Transverse colon (tissue), 4 donors: ENCODE data around the gene CCDC70. TPM values are rescaled to one million over a fixed set of nuclear protein-coding genes. Genes with fewer than 3 reads are reported as not detected.

ENCODE experiments used
- DNase-seq: peaks from one replicate; pipeline ENCODE4 v3.0.0-alpha.2; 2019
- H3K27ac ChIP-seq, 4 donors: fragments of 200-600 bp; sonication (generic); 2 replicates each; pipeline ENCODE4 v1.5.1; 2016 to 2018; ENCODE audit warnings: inconsistent platforms in 4 of 4
- H3K27me3 ChIP-seq: fragments of 200-600 bp; sonication (generic); 2 replicates; pipeline ENCODE4 v1.5.1; 2017; ENCODE audit warnings: inconsistent platforms
- H3K36me3 ChIP-seq, 4 donors: fragments of 200-600 bp; sonication (generic); 2 replicates each; pipeline ENCODE4 v1.5.1; 2017 to 2019; ENCODE audit warnings: inconsistent platforms in 4 of 4
- H3K4me1 ChIP-seq, 4 donors: fragments of 200-600 bp; sonication (generic); 2 replicates each; pipeline ENCODE4 v1.5.1; 2017 to 2020; ENCODE audit warnings: inconsistent platforms in 4 of 4
- H3K4me3 ChIP-seq, 4 donors: fragments of 200-600 bp; sonication (generic); 1 replicate in 1 of 4; 2 replicates in 3 of 4; pipeline versions ENCODE4 v1.5.1 to v1.6.1; 2017 to 2019; ENCODE audit warnings: inconsistent platforms in 4 of 4
- H3K9me3 ChIP-seq, 2 donors: fragments of 200-600 bp; sonication (generic); 2 replicates each; pipeline ENCODE4 v1.5.1; 2017 to 2019; ENCODE audit warnings: inconsistent platforms in 2 of 2
- EP300 ChIP-seq: sonication (generic); formaldehyde crosslinking; IDR thresholded peaks from one replicate; pipeline ENCODE4 v1.6.1; 2017; ENCODE audit warnings: antibody characterized with exemption, low read depth
- POLR2A ChIP-seq: fragments of 450-650 bp; IDR thresholded peaks from one replicate; pipeline ENCODE4 v1.6.1; 2016; ENCODE audit warnings: antibody characterized with exemption, mild to moderate bottlenecking, moderate library complexity
- POLR2AphosphoS5 ChIP-seq, 3 donors: sonication (generic); formaldehyde crosslinking; IDR thresholded peaks; one replicate each; pipeline ENCODE4 v1.6.1; 2016; ENCODE audit warnings: antibody characterized with exemption in 3 of 3
- WGBS, 2 donors: methylation state at CpG; one replicate each; pipeline ENCODE4 v1.1.5; 2018; ENCODE audit warnings: low coverage in 1 of 2; 5-methylcytosine and 5-hydroxymethylcytosine counted together
- in situ Hi-C, 4 donors: fragments of 200-750 bp; cut with MboI; loops; one replicate each; pipeline versions ENCODE4 v1.15.0 to v1.15.1; 2017; ENCODE audit warnings: low sequenced_read_pairs in 3 of 4, low pct_ligation_motif_present in 1 of 4, low pct_unique_long_range_greater_than_20kb in 1 of 4
- intact Hi-C: fragments of 100-400 bp; cut with DNase I; formaldehyde crosslinking; loops from one replicate; pipeline ENCODE4 v1.15.1; 2023; ENCODE audit warnings: low total_unique reads
- total RNA-seq, 4 donors: library from RNA; depleted of rRNA; stranded (reverse); fragments of >200 nt; gene quantifications; one replicate each; pipeline ENCODE4 v1.1.0, GENCODE V29; 2016
- TF ChIP-seq, protein P1 (sequence below), 5 experiments: fragments of 200-600 bp in 3 of 5; fragments of 450-650 bp in 2 of 5; sonication (generic) in 3 of 5; IDR thresholded peaks; 1 replicate in 2 of 5; 2 replicates in 3 of 5; pipeline ENCODE4 v1.5.1; 2016 to 2017; ENCODE audit warnings: antibody characterized with exemption in 5 of 5, inconsistent platforms in 3 of 5, mild to moderate bottlenecking in 2 of 5, moderate library complexity in 1 of 5

Gene CCDC70
- total RNA-seq, 4 donors from 2014 or later, result not detected

DNA sequence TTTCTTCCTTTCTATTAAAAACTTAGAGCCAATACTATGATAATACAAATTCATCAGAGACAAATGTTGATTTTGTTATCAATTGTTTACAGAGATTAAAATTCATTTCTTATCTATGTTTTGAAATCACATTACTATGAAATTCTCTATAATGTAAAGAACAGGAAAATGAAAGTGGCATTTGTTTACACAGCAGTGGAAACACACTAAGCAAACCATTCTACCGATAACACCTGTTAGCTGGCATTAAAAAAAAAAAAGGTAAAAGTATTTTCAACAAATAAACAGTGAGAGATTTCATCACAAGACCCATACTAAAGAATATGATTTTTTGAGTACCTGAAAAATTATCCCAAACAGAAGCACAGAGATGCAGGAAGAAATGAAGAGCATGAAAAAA is 4.8 kb upstream of the CCDC70 start:
- Histone ChIP-seq H3K9me3 (no peaks in the 10 kb centered on the region), H3K36me3 (no peaks in the 10 kb centered on the region), H3K4me3 (no peak overlapping the region), H3K4me1 (no peaks in the 10 kb centered on the region), H3K27ac (no peak overlapping the region), H3K27me3 (no peaks in the 10 kb centered on the region)
- TF ChIP-seq POLR2A (no peak), POLR2AphosphoS5 (IDR thresholded peaks at IDR 0.05) (no peak), EP300 (no peak)
- TF ChIP-seq, protein P1, sequence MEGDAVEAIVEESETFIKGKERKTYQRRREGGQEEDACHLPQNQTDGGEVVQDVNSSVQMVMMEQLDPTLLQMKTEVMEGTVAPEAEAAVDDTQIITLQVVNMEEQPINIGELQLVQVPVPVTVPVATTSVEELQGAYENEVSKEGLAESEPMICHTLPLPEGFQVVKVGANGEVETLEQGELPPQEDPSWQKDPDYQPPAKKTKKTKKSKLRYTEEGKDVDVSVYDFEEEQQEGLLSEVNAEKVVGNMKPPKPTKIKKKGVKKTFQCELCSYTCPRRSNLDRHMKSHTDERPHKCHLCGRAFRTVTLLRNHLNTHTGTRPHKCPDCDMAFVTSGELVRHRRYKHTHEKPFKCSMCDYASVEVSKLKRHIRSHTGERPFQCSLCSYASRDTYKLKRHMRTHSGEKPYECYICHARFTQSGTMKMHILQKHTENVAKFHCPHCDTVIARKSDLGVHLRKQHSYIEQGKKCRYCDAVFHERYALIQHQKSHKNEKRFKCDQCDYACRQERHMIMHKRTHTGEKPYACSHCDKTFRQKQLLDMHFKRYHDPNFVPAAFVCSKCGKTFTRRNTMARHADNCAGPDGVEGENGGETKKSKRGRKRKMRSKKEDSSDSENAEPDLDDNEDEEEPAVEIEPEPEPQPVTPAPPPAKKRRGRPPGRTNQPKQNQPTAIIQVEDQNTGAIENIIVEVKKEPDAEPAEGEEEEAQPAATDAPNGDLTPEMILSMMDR (IDR thresholded peaks at IDR 0.05), result no peak
- no peak for DNase-seq
- WGBS, 2 donors, result 38 to 64% methylated on average over 1 of the region's 1 CpG
- intact Hi-C loops (no loop called here), in situ Hi-C loops (no loop called here)

- intact Hi-C loops (no loop called here), in situ Hi-C loops (no loop called here)
- Histone ChIP-seq H3K4me3 (no peak overlapping the region), H3K4me1 (no peaks in the 10 kb centered on the region), H3K36me3 (no peaks in the 10 kb centered on the region), H3K9me3 (no peaks in the 10 kb centered on the region), H3K27ac (no peak overlapping the region), H3K27me3 (no peaks in the 10 kb centered on the region)
- 66 to 68% methylated on average over 5 to 11 of the region's 11 CpGs for WGBS, 2 donors
- no peak for TF ChIP-seq POLR2AphosphoS5 (IDR thresholded peaks at IDR 0.05)
- TF ChIP-seq POLR2A, result no peak
- TF ChIP-seq, protein P1 (IDR thresholded peaks at IDR 0.05), result no peak
- TF ChIP-seq EP300, result no peak
- DNase-seq, result no peak
These were observed 3.1 kb upstream of the CCDC70 start for GRCh38 chr13:51858433-51859247.

GRCh38 chr13:51862957-51863356 is 1.2 kb downstream of the CCDC70 start:
- 65 to 72% methylated on average over 2 to 7 of the region's 7 CpGs for WGBS, 2 donors
- Histone ChIP-seq H3K27me3 (no peaks in the 10 kb centered on the region), H3K27ac (no peak overlapping the region), H3K9me3 (no peaks in the 10 kb centered on the region), H3K4me3 (no peak overlapping the region), H3K4me1 (no peaks in the 10 kb centered on the region), H3K36me3 (no peaks in the 10 kb centered on the region)
- no peak for TF ChIP-seq POLR2AphosphoS5 (IDR thresholded peaks at IDR 0.05)
- no peak for TF ChIP-seq POLR2A
- TF ChIP-seq, protein P1 (IDR thresholded peaks at IDR 0.05), result no peak
- no peak for TF ChIP-seq EP300
- intact Hi-C loops, result loop anchor here (1.0 kb wide), 1 partner anchor 22 kb away; no protein-coding TSS in a partner anchor
- DNase-seq, result no peak
- in situ Hi-C loops, result no loop called here

DNA sequence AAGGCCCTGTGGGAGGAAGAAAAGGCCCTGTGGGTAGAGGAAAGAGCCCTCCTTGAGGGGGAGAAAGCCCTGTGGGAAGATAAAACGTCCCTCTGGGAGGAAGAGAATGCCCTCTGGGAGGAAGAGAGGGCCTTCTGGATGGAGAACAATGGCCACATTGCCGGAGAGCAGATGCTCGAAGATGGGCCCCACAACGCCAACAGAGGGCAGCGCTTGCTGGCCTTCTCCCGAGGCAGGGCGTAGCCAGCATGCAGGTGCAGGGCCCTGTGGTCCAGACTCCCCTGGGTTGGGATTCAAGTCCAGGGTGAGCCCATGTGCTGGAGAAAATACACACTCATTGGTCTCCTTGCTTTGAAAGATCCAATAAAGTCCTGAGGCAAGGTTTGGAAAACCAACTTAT is 4.1 kb downstream of the CCDC70 start:
- TF ChIP-seq EP300 (no peak), POLR2AphosphoS5 (IDR thresholded peaks at IDR 0.05) (no peak), POLR2A (no peak)
- TF ChIP-seq, protein P1 (IDR thresholded peaks at IDR 0.05), result no peak
- WGBS, 2 donors, result 69 to 72% methylated on average over 7 of the region's 7 CpGs
- Histone ChIP-seq H3K4me3 (no peak overlapping the region), H3K9me3 (no peaks in the 10 kb centered on the region), H3K27me3 (no peaks in the 10 kb centered on the region), H3K36me3 (no peaks in the 10 kb centered on the region), H3K4me1 (no peaks in the 10 kb centered on the region), H3K27ac (no peak overlapping the region)
- no peak for DNase-seq
- intact Hi-C loops, result no loop called here
- in situ Hi-C loops, result no loop called here
